GM19240 (cell line): Measurements from ENCODE around the gene ALDH3A1.

Source experiments
- DNase-seq: peaks from one replicate; pipeline ENCODE4 v3.0.0; 2011; ENCODE audit warnings: low spot score; ENCODE audit not compliant: insufficient read length

Gene ALDH3A1

GRCh38 chr17:19760746-19761145, 12.6 kb upstream of the ALDH3A1 start:
- no peak for DNase-seq

DNA sequence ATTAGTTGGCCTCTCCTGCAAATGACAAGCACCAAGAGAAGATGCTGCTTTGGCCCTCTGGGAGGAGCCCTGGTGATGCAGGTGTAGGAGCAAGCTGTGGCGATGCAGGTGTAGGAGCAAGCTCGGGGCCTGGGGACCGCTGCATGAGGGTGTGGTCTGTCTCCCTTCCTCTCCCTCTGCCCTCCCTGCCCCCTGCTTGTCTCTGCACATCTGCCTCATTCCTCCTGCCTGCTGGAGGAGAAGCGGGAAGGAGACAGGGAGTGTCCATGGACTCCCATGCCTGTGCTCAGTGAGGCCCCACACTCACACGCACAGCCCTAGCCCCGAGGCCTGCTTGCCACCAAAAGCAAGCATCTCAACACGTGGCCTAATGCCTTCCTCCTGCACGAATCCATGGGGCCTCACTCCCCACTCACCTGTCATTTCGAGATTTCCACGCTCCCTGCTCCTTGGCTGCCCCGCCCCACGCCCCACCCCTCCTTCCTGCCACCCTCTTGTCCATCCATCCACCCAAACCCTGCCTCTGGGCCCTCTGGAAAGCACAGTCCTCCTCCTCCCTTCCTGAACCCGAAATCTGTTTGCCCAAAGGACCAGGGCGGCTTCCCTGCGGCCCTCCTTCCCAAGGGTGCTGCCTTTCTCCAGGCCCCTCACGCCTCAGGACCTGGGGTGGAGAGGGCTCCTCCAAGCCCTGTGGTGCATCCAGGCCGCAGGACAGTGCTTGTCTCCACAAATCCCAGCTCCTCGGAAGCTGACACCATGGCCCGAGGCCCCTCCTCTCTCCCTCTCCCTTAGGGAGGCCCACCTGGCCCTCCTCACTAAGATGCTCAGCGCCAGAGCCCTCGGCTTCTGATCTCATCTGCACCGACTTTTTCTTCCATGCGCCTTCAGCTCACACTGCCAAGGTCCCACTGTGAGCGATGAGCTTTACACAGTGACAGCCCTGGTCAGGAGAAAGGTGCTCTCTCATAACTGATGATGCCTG, 11.8 kb upstream of the ALDH3A1 start:
- DNase-seq = no peak

- DNase-seq = no peak
Measured at GRCh38 chr17:19757536-19758180, 9.6 kb upstream of the ALDH3A1 start.

GRCh38 chr17:19756546-19756945, 8.4 kb upstream of the ALDH3A1 start:
- DNase-seq = no peak

DNA sequence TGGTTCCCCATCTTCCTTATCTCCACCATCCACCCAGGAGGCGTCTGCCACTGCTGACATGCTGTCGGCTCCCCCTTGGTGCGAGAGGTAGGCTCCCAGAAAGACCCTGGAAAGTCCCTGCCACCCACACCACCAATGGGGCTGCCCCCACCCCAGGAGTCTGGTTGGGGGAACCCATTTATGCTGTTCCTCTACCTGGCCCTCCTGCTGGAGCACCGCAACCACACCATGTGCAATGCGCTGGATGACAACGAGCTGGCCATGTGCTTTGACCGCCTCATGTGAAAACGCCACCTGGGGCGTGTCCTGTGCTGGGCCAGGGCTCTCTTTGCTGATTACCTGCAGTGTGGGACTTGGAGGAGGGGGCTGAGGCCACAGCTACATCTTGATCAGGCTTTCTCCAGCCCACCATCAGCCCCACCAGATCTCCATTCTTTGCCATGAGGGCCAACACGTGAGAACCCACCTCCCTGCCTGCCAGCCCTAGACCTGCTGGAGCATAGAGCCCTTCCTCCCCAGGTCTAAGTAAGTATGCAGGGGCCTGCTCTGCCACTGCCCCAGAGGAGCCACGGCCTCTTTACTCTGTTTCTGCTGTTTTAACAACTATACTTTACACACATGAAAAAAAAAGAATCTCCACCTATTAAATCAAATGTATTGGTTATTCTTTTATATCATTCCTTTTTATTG, 7.9 kb upstream of the ALDH3A1 start:
- DNase-seq = no peak

GRCh38 chr17:19755392-19755791, 7.3 kb upstream of the ALDH3A1 start:
- DNase-seq = no peak

GRCh38 chr17:19753661-19754463, 5.8 kb upstream of the ALDH3A1 start:
- no peak for DNase-seq

DNA sequence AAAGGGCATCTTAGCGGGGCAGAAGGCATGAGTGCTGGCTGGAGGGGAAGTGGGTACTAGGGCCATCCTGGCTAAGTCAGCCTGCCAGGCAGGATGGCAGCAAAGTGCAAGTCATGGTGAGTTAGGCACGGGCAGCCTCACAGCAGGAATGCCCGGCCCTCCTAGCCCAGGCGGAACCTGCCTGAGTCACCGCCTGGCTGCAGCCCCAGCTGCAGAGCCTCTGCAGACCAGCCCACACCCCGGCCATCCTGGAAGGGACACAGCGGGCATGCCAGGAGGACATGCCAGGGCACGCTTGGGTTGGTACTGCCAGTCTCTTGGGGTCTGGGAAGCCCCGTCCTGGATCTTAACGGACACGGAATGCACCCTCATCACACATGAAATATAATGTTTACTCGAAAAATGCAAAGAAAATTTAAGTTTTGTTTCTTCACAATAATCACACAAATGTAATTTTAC, 5.0 kb upstream of the ALDH3A1 start:
- DNase-seq = no peak

- DNase-seq = no peak
Measured at GRCh38 chr17:19752216-19753050, 4.3 kb upstream of the ALDH3A1 start.

GRCh38 chr17:19750835-19751234, 2.7 kb upstream of the ALDH3A1 start:
- no peak for DNase-seq

DNA sequence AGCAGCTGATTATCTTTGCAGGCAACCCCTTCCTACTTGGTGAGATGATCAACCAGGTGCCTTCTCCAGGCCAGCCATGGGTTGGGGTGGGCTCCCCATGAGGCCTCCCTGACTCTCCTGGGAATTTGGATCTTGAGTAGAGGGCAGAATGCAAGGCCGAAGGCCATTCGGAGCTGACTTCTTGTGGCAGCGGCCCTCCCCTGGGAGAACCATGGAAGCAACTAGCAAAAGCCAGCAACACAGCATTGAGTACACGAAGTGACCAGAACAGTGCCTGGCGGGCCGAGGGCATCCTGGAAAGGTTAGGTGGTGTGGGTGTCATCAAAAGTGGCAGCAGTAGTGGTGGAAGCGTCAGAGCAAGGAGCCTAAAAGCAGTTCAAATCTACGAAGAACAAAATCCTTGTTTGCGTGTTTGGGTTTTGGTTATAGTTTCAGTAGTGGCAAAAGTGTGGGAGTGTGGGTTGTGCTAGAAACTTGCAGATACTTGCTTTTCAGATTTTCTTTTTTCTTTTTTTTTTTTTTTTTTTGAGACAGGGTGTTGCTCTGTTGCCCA, 2.0 kb upstream of the ALDH3A1 start:
- no peak for DNase-seq

DNA sequence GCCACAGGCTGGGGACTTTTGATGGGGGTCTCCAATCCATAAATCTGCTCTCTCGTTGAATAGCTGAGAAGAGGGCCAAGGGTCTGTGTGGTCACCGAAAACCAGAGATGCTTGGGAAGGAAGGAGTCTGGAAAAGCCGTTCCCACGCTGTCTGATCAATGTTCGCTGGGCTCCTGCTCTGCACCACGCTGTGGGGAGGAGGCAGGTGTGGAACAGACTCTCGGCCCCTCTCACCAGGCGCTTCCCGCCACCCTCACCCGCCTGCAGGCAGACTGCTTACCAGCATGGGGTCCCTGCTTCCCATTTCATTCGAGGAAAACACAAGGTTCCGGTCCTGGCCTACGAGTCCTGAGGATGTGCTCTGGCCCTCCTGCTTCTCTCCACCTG, 702 bp upstream of the ALDH3A1 start:
- no peak for DNase-seq

DNA sequence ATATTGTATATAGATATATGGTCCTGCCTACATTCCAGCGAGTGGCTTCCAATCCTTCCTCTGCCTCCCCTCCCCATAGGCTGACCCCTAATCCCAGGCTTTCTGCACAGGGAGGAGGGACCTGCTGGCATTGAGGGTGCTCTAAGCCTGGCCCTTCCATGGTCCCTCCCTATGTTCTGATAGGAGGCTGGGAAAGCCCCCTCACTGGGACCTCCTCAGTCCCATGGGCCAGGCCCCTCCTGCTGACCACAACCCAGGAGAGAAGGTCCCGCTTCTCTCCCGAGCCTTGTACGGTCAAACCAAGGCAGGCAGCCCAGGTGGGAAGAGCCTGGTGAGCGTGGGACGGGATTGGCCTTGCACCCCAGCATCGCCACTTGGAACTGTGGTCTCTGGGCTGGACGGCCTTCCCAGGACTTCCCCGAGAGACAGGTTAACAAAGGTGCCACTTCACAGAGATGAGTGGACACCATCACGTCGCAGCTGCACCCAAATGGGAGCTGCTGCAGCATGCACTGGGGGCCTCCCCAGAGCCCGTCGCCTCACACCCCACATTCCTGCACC, 859 bp downstream of the ALDH3A1 start:
- no peak for DNase-seq

DNA sequence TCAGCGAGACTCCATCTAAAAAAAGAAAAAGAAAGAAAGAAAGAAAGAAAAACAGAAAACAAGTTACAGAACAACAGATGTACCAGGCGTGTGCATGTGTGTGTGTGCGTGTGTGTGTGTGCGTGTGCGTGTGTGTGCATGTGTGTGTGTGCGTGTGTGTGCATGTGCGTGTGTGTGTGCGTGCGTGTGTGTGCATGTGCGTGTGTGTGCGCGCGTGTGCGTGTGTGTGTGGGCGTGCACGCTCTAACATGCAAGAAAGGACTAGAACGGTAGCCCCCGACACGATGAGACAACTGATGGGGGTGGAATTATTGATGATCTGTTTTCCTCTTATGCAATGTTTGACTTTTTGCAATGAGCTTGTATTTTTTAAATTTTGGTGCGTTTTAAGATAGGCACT, 1.6 kb downstream of the ALDH3A1 start:
- DNase-seq = no peak

- DNase-seq = peak; percentile 67
Measured at GRCh38 chr17:19744922-19745757, 3.0 kb downstream of the ALDH3A1 start.

DNA sequence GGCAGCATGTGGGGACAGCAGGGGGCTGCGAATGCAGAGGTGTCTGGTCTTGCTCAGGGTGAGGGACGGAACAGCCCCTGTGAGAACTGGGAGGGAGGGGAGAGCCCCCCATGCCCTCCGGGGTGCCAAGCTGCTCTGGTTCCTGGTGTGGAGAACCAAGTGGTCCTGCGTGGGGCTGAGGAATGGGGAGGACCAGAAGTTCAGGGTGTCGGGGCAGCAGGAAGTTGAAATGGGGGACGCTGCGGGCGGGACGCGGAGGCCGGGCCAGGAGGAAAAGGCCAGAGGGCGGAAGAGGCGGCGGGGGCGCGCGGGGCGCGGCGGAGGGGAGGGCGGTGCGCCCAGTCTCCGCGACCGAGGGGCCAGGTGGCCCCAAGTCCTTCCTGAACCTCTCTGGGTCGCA, 3.6 kb downstream of the ALDH3A1 start:
- no peak for DNase-seq

- no peak for DNase-seq
Measured at GRCh38 chr17:19743101-19744100, 4.7 kb downstream of the ALDH3A1 start.

- no peak for DNase-seq
Measured at GRCh38 chr17:19742495-19742894, 5.6 kb downstream of the ALDH3A1 start.
